DMS53 (cell line): ENCODE measurements around the gene OARD1.
A peak's percentile ranks its signal among the peaks of the same experiment; 100 is the strongest.
"Not testable (repeated sequence)": the region's sequence is repeated elsewhere in the genome, so short reads cannot be mapped to it uniquely, and the experiment has no call there.

Source experiments
- DNase-seq: peaks from one replicate; lab custom pipeline; 2025; lab: John Stamatoyannopoulos, UW

OARD1 gene

DNA sequence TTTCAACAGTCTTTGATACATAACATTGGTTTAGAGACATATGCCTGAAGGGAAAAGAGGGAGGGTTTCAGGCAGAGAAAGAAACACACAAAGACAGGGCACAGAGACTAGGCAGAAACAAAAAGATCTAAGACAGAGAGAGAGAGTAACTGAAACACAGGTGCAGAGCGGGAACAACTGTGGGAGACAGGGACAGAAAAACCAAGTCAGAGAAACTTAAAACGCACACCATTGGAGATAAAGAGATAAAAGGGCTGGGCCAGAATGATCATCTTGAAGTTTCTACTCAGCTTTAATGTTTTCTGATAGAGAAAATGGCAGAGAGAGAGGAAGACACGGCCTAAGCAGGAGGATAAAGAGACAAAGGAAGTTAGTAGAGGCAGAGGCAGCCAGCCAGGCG lies 44.9 kb downstream of the OARD1 start:
- DNase-seq = no peak

DNA sequence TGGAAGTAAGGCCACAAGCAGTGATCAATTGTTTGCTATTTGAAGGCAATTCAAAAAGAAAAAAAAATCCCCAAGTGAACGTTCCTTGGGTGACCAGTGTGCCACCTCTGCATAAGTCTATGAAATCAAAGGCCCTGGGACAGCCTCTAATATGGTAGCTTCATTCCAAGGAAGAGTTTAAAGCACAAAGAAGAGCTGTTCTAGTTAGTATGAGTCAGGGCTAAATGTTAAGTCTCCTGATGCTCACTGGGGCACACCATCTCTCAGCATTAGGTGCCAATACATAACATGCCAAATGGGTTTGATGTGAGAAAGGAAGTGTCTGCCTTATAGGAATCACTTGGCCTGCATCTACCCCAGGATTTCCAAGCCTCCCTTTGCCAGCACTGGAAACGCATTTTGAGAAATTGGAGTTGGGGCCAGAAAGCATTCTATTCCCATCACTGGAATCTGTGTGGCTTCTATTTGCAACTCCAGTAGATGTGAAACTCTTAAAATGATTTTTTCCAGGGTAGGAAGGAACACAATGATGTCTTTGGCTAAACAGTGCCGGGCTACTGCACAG lies 46.1 kb downstream of the OARD1 start:
- no peak for DNase-seq

DNA sequence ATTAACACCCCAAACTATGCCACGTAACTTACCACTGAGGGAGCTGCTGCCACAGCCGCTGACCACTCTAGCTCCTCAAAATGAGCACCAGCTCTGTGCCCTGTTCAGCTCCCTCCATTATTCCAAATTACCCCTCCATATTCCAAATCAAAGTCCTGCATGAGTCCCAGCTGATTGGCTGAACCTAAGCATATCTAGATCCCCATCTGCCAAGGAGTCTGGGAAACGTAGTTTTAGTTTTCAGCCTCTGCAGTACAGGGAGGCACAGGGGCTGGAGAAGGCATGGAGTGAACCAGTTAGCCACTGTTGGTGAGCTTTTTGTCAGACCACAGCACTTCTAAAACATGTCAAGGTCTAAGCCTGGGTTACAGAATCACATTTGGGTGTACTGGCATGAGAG lies 49.0 kb downstream of the OARD1 start:
- DNase-seq = no peak

DNA sequence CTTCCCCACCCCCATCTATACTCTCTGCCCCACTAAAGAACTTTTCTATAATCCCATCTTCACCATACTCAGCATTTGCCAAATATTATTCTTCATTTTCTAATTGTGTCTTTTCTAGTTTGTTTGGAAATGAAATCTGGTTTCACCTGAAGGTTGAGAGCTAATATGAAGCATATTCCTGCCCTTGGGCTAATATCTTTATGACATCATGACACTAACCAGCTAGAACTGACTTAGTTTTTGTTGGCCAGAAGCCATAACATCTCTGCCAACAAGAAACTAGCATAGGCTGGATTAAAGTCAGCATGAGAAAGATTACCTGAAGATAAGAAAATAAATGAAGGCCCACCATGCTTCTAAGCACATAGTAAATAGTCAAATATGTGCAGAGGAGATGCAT lies 49.9 kb downstream of the OARD1 start:
- DNase-seq = peak; percentile 51

DNA sequence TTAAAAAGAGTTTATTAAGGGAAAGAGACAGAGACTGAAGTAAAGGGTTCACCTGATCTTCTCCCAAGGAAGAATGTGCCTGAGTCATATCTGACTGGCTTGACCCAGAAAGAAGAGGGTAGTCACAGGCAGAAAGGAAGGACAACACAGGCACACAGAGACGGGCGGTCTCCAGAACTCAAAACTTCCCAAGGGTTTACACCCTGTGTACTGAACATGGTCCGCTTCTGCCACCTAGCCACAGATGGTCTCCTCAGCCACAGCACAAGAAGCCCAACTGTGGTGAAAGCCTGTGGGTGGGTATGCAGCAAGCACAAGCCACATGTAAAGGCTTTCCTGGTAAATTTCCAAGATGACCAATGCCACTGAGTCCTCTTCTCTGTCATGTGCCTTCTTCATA lies 50.3 kb downstream of the OARD1 start:
- peak; percentile 45 for DNase-seq

DNA sequence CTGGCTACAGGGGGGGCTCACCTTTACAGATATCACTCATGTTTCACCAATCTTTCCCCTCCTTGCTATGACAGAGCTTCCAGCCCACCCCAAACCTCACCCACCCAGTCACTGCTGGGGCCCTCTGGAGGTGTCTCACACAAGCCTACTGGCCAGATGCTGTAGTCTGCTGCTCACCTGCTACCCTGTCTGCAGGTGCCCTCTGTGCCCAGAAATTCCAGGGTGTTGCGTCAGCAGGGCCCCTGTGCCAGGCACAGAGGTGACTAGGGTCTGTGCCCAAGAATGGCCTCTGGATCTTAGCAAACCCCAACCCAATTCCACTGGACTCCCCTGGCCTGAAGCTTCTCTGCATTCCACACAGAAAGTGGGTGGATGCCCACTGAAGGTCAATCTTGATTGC lies 54.5 kb downstream of the OARD1 start:
- DNase-seq = no peak

DNA sequence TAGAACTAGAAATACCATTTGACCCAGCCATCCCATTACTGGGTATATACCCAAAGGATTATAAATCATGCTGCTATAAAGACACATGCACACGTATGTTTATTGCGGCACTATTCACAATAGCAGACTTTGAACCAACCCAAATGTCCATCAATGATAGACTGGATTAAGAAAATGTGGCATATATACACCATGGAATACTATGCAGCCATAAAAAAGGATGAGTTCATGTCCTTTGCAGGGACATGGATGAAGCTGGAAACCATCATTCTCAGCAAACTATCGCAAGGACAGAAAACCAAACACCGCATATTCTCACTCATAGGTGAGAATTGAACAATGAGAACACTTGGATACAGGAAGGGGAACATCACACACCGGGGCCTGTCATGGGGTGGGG lies 56.3 kb downstream of the OARD1 start:
- DNase-seq = not testable (repeated sequence)

DNA sequence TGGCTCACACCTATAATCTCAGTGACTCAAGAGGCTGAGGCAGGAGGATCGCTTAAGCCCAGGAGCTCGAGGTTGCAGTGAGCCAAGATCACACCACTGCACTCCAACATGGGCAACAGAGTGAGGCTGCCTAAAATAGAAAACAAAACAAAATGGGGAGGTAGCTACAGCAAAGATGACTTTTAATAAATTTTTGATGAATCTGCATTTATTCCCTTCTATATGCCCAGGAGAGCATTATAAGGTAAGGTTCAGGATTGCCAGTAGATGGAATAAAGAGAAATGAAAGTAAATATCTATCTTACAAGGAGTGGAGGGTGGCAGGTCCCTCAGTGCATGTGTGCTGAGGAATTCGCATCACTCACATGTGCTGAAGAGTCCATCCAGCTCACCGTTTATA lies 57.4 kb downstream of the OARD1 start:
- no peak for DNase-seq
